Stomach smooth muscle (tissue), 2 donors: ENCODE data around the gene ERRFI1.
"Not testable (repeated sequence)": the region's sequence is repeated elsewhere in the genome, so short reads cannot be mapped to it uniquely, and the experiment has no call there.

Experiments used
- H3K27ac ChIP-seq: one replicate; pipeline ENCODE4 v1.7.0; 2013; ENCODE audit warnings: mild to moderate bottlenecking, low read length, inconsistent platforms
- H3K27me3 ChIP-seq, 2 donors: one replicate each; pipeline ENCODE4 v1.7.0; 2013; ENCODE audit warnings: low read length in 2 of 2; ENCODE audit not compliant: insufficient read depth in 2 of 2, control insufficient read depth in 1 of 2
- H3K36me3 ChIP-seq, 2 donors: one replicate each; pipeline ENCODE4 v1.7.0; 2013; ENCODE audit warnings: low read length in 2 of 2; ENCODE audit not compliant: control insufficient read depth in 2 of 2, insufficient read depth in 2 of 2
- H3K4me1 ChIP-seq: one replicate; pipeline ENCODE4 v1.7.0; 2013; ENCODE audit warnings: low read length; ENCODE audit not compliant: control insufficient read depth, insufficient read depth
- H3K4me3 ChIP-seq, 2 donors: one replicate each; pipeline ENCODE4 v1.7.0; 2013; ENCODE audit warnings: low read length in 2 of 2
- H3K9ac ChIP-seq, 2 donors: one replicate each; pipeline ENCODE4 v1.7.0; 2013; ENCODE audit warnings: low read length in 2 of 2, mild to moderate bottlenecking in 1 of 2
- H3K9me3 ChIP-seq, 2 donors: one replicate each; pipeline ENCODE4 v1.7.0; 2013; ENCODE audit warnings: low read length in 2 of 2; ENCODE audit not compliant: control insufficient read depth in 2 of 2
- donor health status: healthy.
- donor health status: Pancreatic carcinoma.

Gene ERRFI1

DNA sequence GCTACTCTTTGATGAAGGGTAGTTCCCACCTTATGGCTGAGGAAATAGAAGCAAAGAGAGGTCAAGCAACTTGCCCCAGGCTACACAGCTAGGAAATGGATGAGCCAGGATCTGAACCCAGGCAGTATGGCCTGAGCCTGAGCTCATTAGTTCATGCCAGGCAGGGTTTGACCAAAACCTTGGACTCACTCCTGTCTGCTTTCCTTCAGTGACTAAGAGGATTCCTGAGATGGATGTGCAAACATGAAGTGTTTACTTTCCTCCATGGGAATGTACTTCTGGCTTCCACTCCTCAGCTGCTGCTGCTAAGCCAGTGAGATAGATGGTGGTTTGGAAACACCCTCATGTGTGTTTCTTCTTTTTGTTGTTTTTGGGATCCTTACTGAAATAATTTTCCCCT lies 35.1 kb upstream of the ERRFI1 start:
- peaks cover 21% of the 10 kb centered on the region for H3K4me1 ChIP-seq
- peak overlapping the region; percentile 75 for H3K27ac ChIP-seq
- H3K4me3 ChIP-seq, result no peak overlapping the region

DNA sequence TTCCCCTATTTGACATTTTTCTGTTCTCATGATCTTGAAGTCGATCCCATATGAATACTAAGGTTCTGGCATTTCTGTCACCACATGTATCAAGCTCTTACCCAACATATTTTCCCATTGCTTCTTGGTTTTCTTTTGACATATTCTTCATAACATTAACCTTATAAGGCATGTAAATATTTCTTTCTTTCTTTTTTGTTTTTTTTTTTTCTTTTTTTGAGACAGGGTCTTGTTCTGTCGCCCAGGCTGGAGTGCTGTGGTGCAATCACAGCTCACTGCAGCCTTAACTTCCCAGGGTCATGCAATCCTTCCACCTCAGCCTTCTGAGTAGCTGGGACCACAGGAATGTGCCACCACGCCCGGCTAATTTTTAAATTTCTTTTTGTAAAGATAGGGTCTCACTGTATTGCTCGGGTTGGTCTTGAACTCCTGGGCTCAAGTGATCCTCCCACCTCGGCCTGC lies 33.1 kb upstream of the ERRFI1 start:
- Histone ChIP-seq H3K27ac (no peak overlapping the region), H3K36me3 (no peaks in the 10 kb centered on the region), H3K4me3 (no peak overlapping the region), H3K27me3 (no peaks in the 10 kb centered on the region), H3K9me3 (no peaks in the 10 kb centered on the region), H3K4me1 (peaks cover 29% of the 10 kb centered on the region), H3K9ac (no peak overlapping the region)

More for the DNA sequence above, 35.1 kb upstream of the ERRFI1 start:
- no peaks in the 10 kb centered on the region for H3K36me3 ChIP-seq
- H3K9me3 ChIP-seq, result no peaks in the 10 kb centered on the region
- peak overlapping the region in 1 of 2 donors; percentile 21 for H3K9ac ChIP-seq
- H3K27me3 ChIP-seq, result no peaks in the 10 kb centered on the region

DNA sequence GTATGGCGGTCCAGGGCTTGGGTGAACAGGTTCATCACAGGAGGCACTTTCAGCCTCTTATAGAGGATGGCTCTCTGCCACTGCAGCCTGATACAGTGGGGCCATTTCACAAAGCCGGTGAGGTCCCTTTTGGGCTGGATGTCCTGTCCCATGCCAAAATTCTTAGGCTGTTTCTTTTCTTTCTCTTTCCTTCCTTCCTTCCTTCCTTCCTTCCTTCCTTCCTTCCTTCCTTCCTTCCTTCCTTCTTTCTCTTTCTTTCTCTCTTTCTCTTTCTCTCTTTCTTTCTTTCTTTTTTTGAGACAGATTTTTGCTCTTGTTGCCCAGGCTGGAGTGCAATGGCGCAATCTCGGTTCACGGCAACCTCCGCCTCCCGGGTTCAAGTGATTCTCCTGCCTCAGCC lies 31.7 kb upstream of the ERRFI1 start:
- H3K4me1 ChIP-seq, result peaks cover 23% of the 10 kb centered on the region
- not testable (repeated sequence) for H3K27me3 ChIP-seq, H3K36me3 ChIP-seq, H3K4me3 ChIP-seq, H3K27ac ChIP-seq, H3K9ac ChIP-seq, H3K9me3 ChIP-seq

DNA sequence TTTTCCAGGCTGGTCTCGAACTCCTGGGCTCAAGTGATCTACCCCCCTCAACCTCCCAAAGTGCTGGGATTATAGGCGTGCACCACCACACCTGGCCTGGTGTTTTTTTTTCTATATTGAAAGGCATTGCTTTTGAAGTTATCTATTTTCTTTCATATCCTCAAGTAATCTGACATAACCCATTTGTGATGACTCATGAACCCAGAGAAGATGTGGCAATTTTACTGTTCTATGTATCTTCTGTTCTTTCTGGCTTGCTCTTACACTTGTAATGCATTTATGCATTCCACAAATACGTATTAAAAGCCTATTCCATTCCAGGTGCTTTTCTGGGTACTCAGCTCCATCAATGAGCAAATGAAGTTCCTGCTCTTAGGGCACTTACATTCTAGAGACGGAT lies 29.9 kb upstream of the ERRFI1 start:
- Histone ChIP-seq H3K9ac (no peak overlapping the region), H3K27me3 (no peaks in the 10 kb centered on the region), H3K4me1 (peaks cover 14% of the 10 kb centered on the region), H3K27ac (no peak overlapping the region), H3K4me3 (no peak overlapping the region), H3K9me3 (no peaks in the 10 kb centered on the region), H3K36me3 (no peaks in the 10 kb centered on the region)

DNA sequence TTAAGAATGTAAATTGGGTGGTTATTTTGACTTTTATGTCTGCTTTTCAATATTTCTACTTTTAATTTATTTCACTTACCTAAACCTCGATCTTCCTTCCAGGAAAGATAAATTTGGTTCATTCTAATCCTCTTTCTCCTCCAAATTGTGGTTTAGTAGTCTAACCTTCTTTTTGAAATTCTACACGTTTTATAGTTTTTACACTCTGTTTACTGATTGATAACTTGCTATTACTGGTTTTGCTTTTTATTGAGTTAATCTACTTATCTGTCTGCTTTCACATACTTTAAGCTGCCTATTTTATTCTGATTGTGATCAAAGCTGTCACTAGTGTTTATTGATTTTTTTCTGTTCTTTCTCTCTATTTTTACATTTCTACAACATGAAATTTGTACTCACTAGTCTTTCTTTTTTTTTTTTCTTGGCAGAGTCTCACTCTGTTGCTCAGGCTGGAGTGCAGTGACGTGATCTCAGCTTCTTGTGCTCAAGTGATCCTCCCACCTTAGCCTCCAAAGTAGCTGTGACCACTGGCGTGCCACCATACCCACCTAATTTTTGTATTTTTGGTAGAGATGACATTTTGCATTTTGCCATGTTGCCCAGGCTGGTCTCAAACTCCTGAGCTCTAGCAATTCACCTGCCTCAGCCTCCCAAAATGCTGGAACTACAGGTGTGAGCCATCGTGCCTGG lies 27.9 kb upstream of the ERRFI1 start:
- H3K9me3 ChIP-seq, result no peaks in the 10 kb centered on the region
- no peak overlapping the region for H3K27ac ChIP-seq
- peaks cover 13% of the 10 kb centered on the region for H3K4me1 ChIP-seq
- H3K9ac ChIP-seq, result no peak overlapping the region
- no peaks in the 10 kb centered on the region for H3K27me3 ChIP-seq
- H3K4me3 ChIP-seq, result no peak overlapping the region
- H3K36me3 ChIP-seq, result no peaks in the 10 kb centered on the region

DNA sequence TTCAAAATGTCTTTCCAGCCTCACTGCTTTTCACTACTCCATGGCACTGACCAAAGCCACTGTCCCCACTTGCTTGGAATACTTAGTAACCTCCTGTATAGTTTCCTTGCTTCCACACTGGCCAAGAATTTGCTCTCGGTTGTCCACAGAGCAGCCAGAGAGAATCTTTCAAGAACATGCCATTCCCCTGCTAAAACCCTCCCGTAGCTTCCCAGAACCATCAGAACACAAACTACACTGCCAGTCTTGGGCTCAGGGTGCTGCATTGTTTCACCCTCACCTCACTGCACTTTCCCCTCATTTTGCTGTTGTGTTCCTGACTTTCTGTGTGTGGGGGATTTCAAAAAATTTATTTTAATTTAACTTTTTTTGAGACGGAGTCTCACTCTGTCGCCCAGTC lies 25.5 kb upstream of the ERRFI1 start:
- H3K27ac ChIP-seq, result peak overlapping the region; percentile 46
- H3K9ac ChIP-seq, result peak overlapping the region in 1 of 2 donors; percentile 7
- H3K4me3 ChIP-seq, result no peak overlapping the region
- H3K27me3 ChIP-seq, result no peaks in the 10 kb centered on the region
- H3K36me3 ChIP-seq, result no peaks in the 10 kb centered on the region
- H3K4me1 ChIP-seq, result peaks cover 10% of the 10 kb centered on the region
- no peaks in the 10 kb centered on the region for H3K9me3 ChIP-seq

DNA sequence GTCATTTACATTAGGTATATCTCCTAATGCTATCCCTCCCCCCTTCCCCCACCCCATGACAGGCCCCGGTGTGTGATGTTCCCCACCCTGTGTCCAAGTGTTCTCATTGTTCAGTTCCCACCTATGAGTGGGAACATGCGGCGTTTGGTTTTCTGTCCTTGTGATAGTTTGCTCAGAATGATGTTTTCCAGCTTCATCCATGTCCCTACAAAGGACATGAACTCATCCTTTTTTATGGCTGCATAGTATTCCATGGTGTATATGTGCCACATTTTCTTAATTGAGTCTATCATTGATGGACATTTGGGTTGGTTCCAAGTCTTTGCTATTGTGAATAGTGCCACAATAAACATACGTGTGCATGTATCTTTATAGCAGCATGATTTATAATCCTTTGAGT lies 23.1 kb upstream of the ERRFI1 start:
- not testable (repeated sequence) for H3K27ac ChIP-seq, H3K9me3 ChIP-seq, H3K27me3 ChIP-seq, H3K4me1 ChIP-seq, H3K36me3 ChIP-seq, H3K9ac ChIP-seq, H3K4me3 ChIP-seq

DNA sequence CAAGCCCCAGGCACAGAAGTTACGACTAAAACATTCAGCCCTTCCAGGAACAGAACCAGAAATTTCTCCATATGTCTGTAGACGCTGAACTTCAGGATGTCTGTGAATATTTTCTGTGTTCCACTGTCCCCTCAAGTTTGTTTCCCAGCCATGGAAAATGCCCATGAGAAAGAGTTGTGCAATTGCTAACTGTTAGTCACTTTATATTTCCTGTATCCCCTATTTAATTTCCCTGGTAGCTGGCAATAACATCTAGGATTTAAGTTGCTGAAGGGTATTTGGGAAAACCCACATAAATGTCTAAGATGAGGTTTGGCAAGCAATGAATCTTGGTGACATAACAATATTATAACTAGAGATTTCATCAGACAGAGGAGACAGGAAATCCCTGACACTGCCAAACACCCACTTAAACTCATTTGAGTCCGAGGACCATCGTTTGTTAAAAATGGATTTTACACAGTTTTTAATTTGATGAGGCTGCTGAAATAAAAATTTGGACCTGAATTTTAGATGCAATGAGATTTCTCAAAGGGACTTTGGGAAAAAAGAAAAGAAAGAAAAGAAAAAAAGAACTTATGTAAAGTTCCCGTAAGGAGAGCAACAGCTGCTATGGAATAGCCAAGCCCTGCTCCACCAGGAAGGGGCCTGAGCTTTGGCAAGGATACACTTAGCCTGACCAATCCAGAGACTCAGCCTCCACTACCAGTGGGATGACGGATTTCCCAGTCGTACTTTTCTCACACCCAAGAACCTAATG lies 21.8 kb upstream of the ERRFI1 start:
- Histone ChIP-seq H3K27me3 (no peaks in the 10 kb centered on the region), H3K9me3 (no peaks in the 10 kb centered on the region), H3K4me3 (no peak overlapping the region), H3K27ac (peak overlapping the region; percentile 33), H3K36me3 (no peaks in the 10 kb centered on the region), H3K9ac (peak overlapping the region in 1 of 2 donors; percentile 12), H3K4me1 (peaks cover 2% of the 10 kb centered on the region)

DNA sequence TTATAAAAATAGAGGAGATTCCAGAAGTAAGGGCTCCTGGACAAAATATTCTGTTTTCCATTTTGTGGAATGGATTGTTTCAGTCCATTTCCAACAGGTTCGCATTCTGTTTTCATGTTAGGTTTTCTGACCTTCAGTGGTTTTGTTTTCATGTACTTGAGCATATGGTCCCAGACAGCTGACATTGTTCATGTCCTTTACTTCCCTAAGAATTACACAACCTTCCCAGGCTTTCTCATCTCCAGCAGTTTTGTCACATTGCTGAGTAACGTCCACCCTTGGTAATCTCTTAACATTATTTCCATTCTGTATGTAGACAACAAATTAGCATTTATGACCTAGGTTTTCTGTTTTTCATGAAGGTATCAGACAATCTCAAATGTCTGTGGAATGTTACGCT lies 21.0 kb upstream of the ERRFI1 start:
- H3K36me3 ChIP-seq, result no peaks in the 10 kb centered on the region
- peaks cover 2% of the 10 kb centered on the region for H3K4me1 ChIP-seq
- H3K9ac ChIP-seq, result no peak overlapping the region
- no peak overlapping the region for H3K4me3 ChIP-seq
- no peaks in the 10 kb centered on the region for H3K9me3 ChIP-seq
- H3K27ac ChIP-seq, result no peak overlapping the region
- no peaks in the 10 kb centered on the region for H3K27me3 ChIP-seq

DNA sequence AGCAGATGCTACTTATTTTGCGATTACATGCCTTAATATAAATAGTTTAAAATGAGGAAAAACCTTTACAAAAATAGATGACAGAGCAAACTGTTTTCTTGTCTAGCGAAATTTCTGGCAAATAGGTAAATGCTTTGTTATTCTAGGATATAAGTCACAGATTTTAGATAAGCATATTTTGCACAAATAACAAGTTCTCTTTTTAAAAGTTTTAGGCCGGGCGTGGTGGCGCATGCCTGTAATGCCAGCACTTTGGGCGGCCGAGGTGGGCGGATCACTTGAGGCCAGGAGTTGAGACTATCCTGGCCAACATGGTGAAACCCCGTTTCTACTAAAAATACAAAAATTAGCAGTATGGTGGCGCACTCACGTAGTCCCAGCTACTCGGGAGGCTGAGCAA lies 20.3 kb upstream of the ERRFI1 start:
- H3K27me3 ChIP-seq, result no peaks in the 10 kb centered on the region
- peaks cover 2% of the 10 kb centered on the region for H3K4me1 ChIP-seq
- no peaks in the 10 kb centered on the region for H3K36me3 ChIP-seq
- no peak overlapping the region for H3K4me3 ChIP-seq
- H3K27ac ChIP-seq, result no peak overlapping the region
- no peaks in the 10 kb centered on the region for H3K9me3 ChIP-seq
- H3K9ac ChIP-seq, result no peak overlapping the region

DNA sequence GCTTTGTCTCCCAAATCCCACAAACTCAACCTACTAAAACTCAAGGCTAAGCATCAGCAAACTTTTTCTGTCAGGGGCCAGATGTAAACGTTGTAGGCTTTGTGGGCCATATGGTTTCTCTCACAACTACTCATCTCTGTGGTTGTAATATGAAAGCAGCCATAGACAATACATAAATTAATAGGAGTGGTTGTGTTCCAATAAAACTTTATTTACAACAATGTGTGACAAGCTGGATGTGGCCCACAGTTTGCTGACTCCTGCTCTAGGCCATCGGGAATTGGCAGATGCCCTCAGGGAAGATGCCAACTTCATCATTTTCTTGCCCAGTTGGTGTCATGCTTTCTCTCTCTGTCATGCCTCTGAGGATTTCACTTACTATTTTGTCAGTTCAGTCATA lies 17.5 kb upstream of the ERRFI1 start:
- Histone ChIP-seq H3K4me3 (no peak overlapping the region), H3K9ac (no peak overlapping the region), H3K27me3 (no peaks in the 10 kb centered on the region), H3K36me3 (no peaks in the 10 kb centered on the region), H3K4me1 (peaks cover 2% of the 10 kb centered on the region), H3K27ac (no peak overlapping the region), H3K9me3 (no peaks in the 10 kb centered on the region)
